T-cell (primary cell): Measurements from ENCODE around the gene RPL15. TPM values are rescaled to one million over a fixed set of nuclear protein-coding genes. Genes with fewer than 3 reads are reported as not detected.
"Not testable (repeated sequence)": the region's sequence is repeated elsewhere in the genome, so short reads cannot be mapped to it uniquely, and the experiment has no call there.

Source experiments
- ATAC-seq, 4 experiments: fragments of 200-7000 bp in 3 of 4; fragments of 150-1000 bp in 1 of 4; cut with Tn5 transposase; replicated peaks in 1 of 4; 1 replicate in 3 of 4; 2 replicates in 1 of 4; pipeline ENCODE4 v1.10.0; 2021; ENCODE audit warnings: moderate library complexity in 3 of 4, mild to moderate bottlenecking in 2 of 4, moderate number of reproducible peaks in 1 of 4
- CTCF ChIA-PET, 2 donors: fragments of 300-600 bp; sonication (Branson Sonifier 250); formaldehyde crosslinking; loops; one replicate each; lab custom pipeline; 2022; ENCODE audit warnings: antibody characterized with exemption in 2 of 2; lab: Charles Lee
- POLR2A ChIA-PET, 2 donors: fragments of 300-600 bp; sonication (Branson Sonifier 250); formaldehyde crosslinking; loops; one replicate each; lab custom pipeline; 2022; ENCODE audit warnings: antibody characterized with exemption in 2 of 2; lab: Charles Lee
- DNase-seq, 35 experiments: peaks; one replicate each; pipeline versions ENCODE4 v3.0.0 to v3.0.0-alpha.2; 2013 to 2023
- H3K27ac ChIP-seq: one replicate; pipeline ENCODE4 v1.5.1; 2013; ENCODE audit warnings: low read length
- H3K27me3 ChIP-seq, 2 experiments: replicated peaks in 1 of 2; 1 replicate in 1 of 2; 2 replicates in 1 of 2; pipeline versions ENCODE4 v1.6.1 to v1.7.0; 2013; ENCODE audit warnings: low read length in 1 of 2, mixed read lengths in 1 of 2; ENCODE audit not compliant: control insufficient read depth in 2 of 2, insufficient read depth in 2 of 2; ENCODE audit errors: extremely low read depth in 1 of 2
- H3K36me3 ChIP-seq, 2 donors: 1 replicate in 1 of 2; 2 replicates in 1 of 2; pipeline versions ENCODE4 v1.6.1 to v1.7.0; 2013; ENCODE audit warnings: low read length in 1 of 2; ENCODE audit not compliant: control insufficient read depth in 2 of 2, insufficient read depth in 1 of 2; ENCODE audit errors: extremely low read depth in 1 of 2
- H3K4me1 ChIP-seq, 2 experiments: 1 replicate in 1 of 2; 2 replicates in 1 of 2; pipeline versions ENCODE4 v1.6.1 to v1.7.0; 2013; ENCODE audit warnings: low read length in 2 of 2, mixed read lengths in 1 of 2; ENCODE audit not compliant: insufficient read depth in 2 of 2, control insufficient read depth in 1 of 2; ENCODE audit errors: extremely low read depth in 1 of 2
- H3K4me3 ChIP-seq, 2 donors: 1 replicate in 1 of 2; 2 replicates in 1 of 2; pipeline versions ENCODE4 v1.5.1 to v1.7.0; 2013; ENCODE audit warnings: mild to moderate bottlenecking in 2 of 2, low read length in 1 of 2, moderate library complexity in 1 of 2; ENCODE audit not compliant: control insufficient read depth in 1 of 2; ENCODE audit errors: extremely low read depth in 1 of 2
- H3K9me3 ChIP-seq: 2 replicates; pipeline ENCODE4 v1.7.0; 2013
- H3K27ac Mint-ChIP-seq, 2 donors: one replicate each; pipeline ENCODE4 v1.8.0; 2020 to 2021; ENCODE audit warnings: mild to moderate bottlenecking in 2 of 2, mixed read lengths in 2 of 2
- H3K27me3 Mint-ChIP-seq, 2 donors: one replicate each; pipeline ENCODE4 v1.8.0; 2021 to 2022; ENCODE audit warnings: mixed read lengths in 2 of 2
- H3K36me3 Mint-ChIP-seq: one replicate; pipeline ENCODE4 v1.8.0; 2021; ENCODE audit warnings: mixed read lengths
- H3K4me1 Mint-ChIP-seq, 3 donors: one replicate each; pipeline ENCODE4 v1.8.0; 2020 to 2022; ENCODE audit warnings: mixed read lengths in 3 of 3, mild to moderate bottlenecking in 1 of 3
- H3K4me3 Mint-ChIP-seq, 3 donors: one replicate each; pipeline ENCODE4 v1.8.0; 2020 to 2022; ENCODE audit warnings: mild to moderate bottlenecking in 3 of 3, mixed read lengths in 3 of 3, moderate library complexity in 3 of 3
- H3K9me3 Mint-ChIP-seq, 3 donors: one replicate each; pipeline ENCODE4 v1.8.0; 2020 to 2022; ENCODE audit warnings: mixed read lengths in 3 of 3
- WGBS: methylation state at CpG from one replicate; pipeline ENCODE4 v1.1.5; 2013; ENCODE audit warnings: missing lambda C conversion rate; ENCODE audit not compliant: insufficient coverage; 5-methylcytosine and 5-hydroxymethylcytosine counted together
- total RNA-seq, 35 experiments: library from RNA in 6 of 35; stranded (reverse) in 6 of 35; fragments of 120-200 nt in 1 of 35; gene quantifications; one replicate each; pipeline versions ENCODE4 v1.2.1 to v1.2.4 and lab custom pipeline; 2013 to 2026

Gene RPL15
- total RNA-seq (1,000 to 10,000 TPM; 1,997 to 2,171 (median 2,116) TPM), total RNA-seq (lab: John Stamatoyannopoulos, UW) (781 to 1,113 (median 936) reads per million in 29 experiments)
- total RNA-seq (2013) = 2,212 TPM

GRCh38 chr3:23916886-23917678 lies at the start of gene RPL15, which contains the start of gene NKIRAS1:
Gene RPL15, plus strand, starts transcription at chr3:23917132. Its CDS starts 728 bp downstream, at chr3:23917860.
Gene NKIRAS1, minus strand, starts transcription at chr3:23916990. Its CDS starts 6,086 bp downstream, at chr3:23910904.
- Mint-ChIP-seq H3K36me3 (peaks cover 28% of the 10 kb centered on the region), H3K4me1 (peaks cover 45 to 60% (median 48%) of the 10 kb centered on the region in 3 donors), H3K27ac (peak within 1 kb of the TSS; percentile 97 to 98), H3K9me3 (no peaks in the 10 kb centered on the region), H3K4me3 (peak within 1 kb of the TSS; percentile 98 to 100 (median 99)), H3K27me3 (no peaks in the 10 kb centered on the region)
- H3K27me3 ChIP-seq = no peaks in the 10 kb centered on the region
- WGBS = under 1% methylated on average over 50 of the region's 64 CpGs
- POLR2A ChIA-PET = interaction anchor here (0.5 to 1.8 kb wide), 24 partner anchors 10 to 1733 kb away, joined by 3 to 15 read pairs (median 3); no protein-coding TSS in a partner anchor
- H3K9me3 ChIP-seq = no peaks in the 10 kb centered on the region
- peak within 1 kb of the TSS; percentile 89 to 91 for H3K4me3 ChIP-seq
- peaks cover 0 to 35% of the 10 kb centered on the region in 2 donors for H3K36me3 ChIP-seq
- CTCF ChIA-PET = interaction anchor here in 1 of 2 donors (0.9 to 1.1 kb wide), 3 partner anchors 27 to 82 kb away, joined by 4 to 8 read pairs (median 7); no protein-coding TSS in a partner anchor
- DNase-seq (peak; percentile 91 to 99 (median 97)), ATAC-seq (peak; percentile 94 to 96 (median 95))
- H3K4me1 ChIP-seq = peaks cover 22 to 27% of the 10 kb centered on the region in 2 experiments
- peak within 1 kb of the TSS; percentile 89 for H3K27ac ChIP-seq

- Histone ChIP-seq H3K36me3 (peaks cover 0 to 2% of the 10 kb centered on the region in 2 donors), H3K9me3 (no peaks in the 10 kb centered on the region), H3K27ac (no peak overlapping the region), H3K27me3 (no peaks in the 10 kb centered on the region), H3K4me3 (no peak overlapping the region), H3K4me1 (no peaks in the 10 kb centered on the region)
- Mint-ChIP-seq H3K27ac (no peak overlapping the region), H3K4me1 (peaks cover 47 to 55% (median 54%) of the 10 kb centered on the region in 3 donors), H3K36me3 (peaks cover 8% of the 10 kb centered on the region), H3K9me3 (no peaks in the 10 kb centered on the region), H3K27me3 (no peaks in the 10 kb centered on the region), H3K4me3 (no peak overlapping the region)
- DNase-seq = no peak
- POLR2A ChIA-PET = no interaction called here
- no CpG with 5 or more reads among the region's 1 CpG for WGBS
- CTCF ChIA-PET = no interaction called here
- ATAC-seq = no peak
These were observed 49.5 kb upstream of the RPL15 start for GRCh38 chr3:23867400-23867799.

GRCh38 chr3:23867838-23868237 lies 49.1 kb upstream of the RPL15 start:
- peaks cover 7% of the 10 kb centered on the region for H3K36me3 Mint-ChIP-seq
- no peaks in the 10 kb centered on the region for H3K9me3 Mint-ChIP-seq
- no peaks in the 10 kb centered on the region for H3K27me3 Mint-ChIP-seq
- ChIA-PET CTCF (no interaction called here), POLR2A (no interaction called here)
- Histone ChIP-seq H3K4me1 (no peaks in the 10 kb centered on the region), H3K27ac (no peak overlapping the region), H3K36me3 (peaks cover 0 to 2% of the 10 kb centered on the region in 2 donors), H3K4me3 (no peak overlapping the region), H3K9me3 (no peaks in the 10 kb centered on the region), H3K27me3 (no peaks in the 10 kb centered on the region)
- WGBS = no CpG with 5 or more reads among the region's 1 CpG
- no peak overlapping the region for H3K27ac Mint-ChIP-seq
- DNase-seq (no peak), ATAC-seq (no peak)
- H3K4me3 Mint-ChIP-seq = no peak overlapping the region
- peaks cover 47 to 51% (median 51%) of the 10 kb centered on the region in 3 donors for H3K4me1 Mint-ChIP-seq

- Histone ChIP-seq H3K27me3 (no peaks in the 10 kb centered on the region), H3K4me3 (no peak overlapping the region), H3K9me3 (no peaks in the 10 kb centered on the region), H3K4me1 (no peaks in the 10 kb centered on the region), H3K27ac (no peak overlapping the region), H3K36me3 (peaks cover 0 to 2% of the 10 kb centered on the region in 2 donors)
- H3K4me1 Mint-ChIP-seq = peaks cover 45 to 47% (median 47%) of the 10 kb centered on the region in 3 donors
- no CpG with 5 or more reads among the region's 4 CpGs for WGBS
- no peak overlapping the region for H3K27ac Mint-ChIP-seq
- ATAC-seq (no peak), DNase-seq (no peak)
- ChIA-PET POLR2A (interaction anchor here in 1 of 2 donors (0.7 to 0.8 kb wide), 2 partner anchors 52 to 188 kb away, joined by 3 to 5 read pairs; no protein-coding TSS in a partner anchor), CTCF (interaction anchor here in 1 of 2 donors (0.6 kb wide), 1 partner anchor 17 kb away, joined by 3 read pairs; no protein-coding TSS in a partner anchor)
- H3K36me3 Mint-ChIP-seq = no peaks in the 10 kb centered on the region
- H3K4me3 Mint-ChIP-seq = no peak overlapping the region
- H3K27me3 Mint-ChIP-seq = no peaks in the 10 kb centered on the region
- no peaks in the 10 kb centered on the region for H3K9me3 Mint-ChIP-seq
These were observed 46.8 kb upstream of the RPL15 start for GRCh38 chr3:23869977-23870662.

- DNase-seq, H3K9me3 Mint-ChIP-seq, H3K4me3 Mint-ChIP-seq, H3K27ac ChIP-seq, H3K27me3 ChIP-seq, H3K4me3 ChIP-seq, H3K36me3 ChIP-seq, H3K4me1 ChIP-seq, CTCF ChIA-PET, H3K9me3 ChIP-seq, H3K27ac Mint-ChIP-seq, H3K36me3 Mint-ChIP-seq, H3K27me3 Mint-ChIP-seq, POLR2A ChIA-PET, ATAC-seq: not testable (repeated sequence)
- no CpG with 5 or more reads among the region's 5 CpGs for WGBS
- peaks cover 41 to 48% (median 45%) of the 10 kb centered on the region in 3 donors for H3K4me1 Mint-ChIP-seq
These were observed 46.3 kb upstream of the RPL15 start for GRCh38 chr3:23870663-23871043.

GRCh38 chr3:23871361-23871760 lies 45.6 kb upstream of the RPL15 start:
- H3K9me3 Mint-ChIP-seq, ATAC-seq: not testable (repeated sequence)
- H3K4me1 Mint-ChIP-seq = peaks cover 39 to 48% (median 41%) of the 10 kb centered on the region in 3 donors

More at GRCh38 chr3:23871361-23871760, 45.6 kb upstream of the RPL15 start:
- H3K36me3 Mint-ChIP-seq, H3K36me3 ChIP-seq, H3K27me3 Mint-ChIP-seq, H3K4me3 ChIP-seq, H3K27me3 ChIP-seq, H3K4me3 Mint-ChIP-seq, CTCF ChIA-PET, POLR2A ChIA-PET, H3K27ac ChIP-seq, H3K4me1 ChIP-seq, H3K27ac Mint-ChIP-seq, H3K9me3 ChIP-seq, DNase-seq: not testable (repeated sequence)
- no CpG with 5 or more reads among the region's 34 CpGs for WGBS
